Endothelial cell (in vitro differentiated cells): Measurements from ENCODE around the gene PPP1R1B. TPM values are rescaled to one million over a fixed set of nuclear protein-coding genes. Genes with fewer than 3 reads are reported as not detected.

Experiments
- DNase-seq: peaks from one replicate; pipeline ENCODE4 v3.0.0; 2021; ENCODE audit warnings: low spot score
- H3K27ac Mint-ChIP-seq: one replicate; pipeline ENCODE4 v1.8.0; 2021; ENCODE audit warnings: mixed read lengths, inconsistent platforms; ENCODE audit not compliant: unreplicated experiment
- H3K27me3 Mint-ChIP-seq: one replicate; pipeline ENCODE4 v1.8.0; 2021; ENCODE audit warnings: mild to moderate bottlenecking, moderate library complexity, mixed read lengths, inconsistent platforms; ENCODE audit not compliant: unreplicated experiment
- H3K36me3 Mint-ChIP-seq: one replicate; pipeline ENCODE4 v1.8.0; 2021; ENCODE audit warnings: mild to moderate bottlenecking, low read depth, mixed read lengths, inconsistent platforms; ENCODE audit not compliant: unreplicated experiment
- H3K4me1 Mint-ChIP-seq: one replicate; pipeline ENCODE4 v1.8.0; 2021; ENCODE audit warnings: mild to moderate bottlenecking, mixed read lengths, inconsistent platforms; ENCODE audit not compliant: unreplicated experiment
- H3K4me3 Mint-ChIP-seq: one replicate; pipeline ENCODE4 v1.8.0; 2021; ENCODE audit warnings: mild to moderate bottlenecking, mixed read lengths, inconsistent platforms; ENCODE audit not compliant: unreplicated experiment
- H3K9me3 Mint-ChIP-seq: one replicate; pipeline ENCODE4 v1.8.0; 2021; ENCODE audit warnings: mixed read lengths, inconsistent platforms; ENCODE audit not compliant: unreplicated experiment
- CTCF ChIP-seq: fragments of 200-600 bp; sonication (generic); IDR thresholded peaks from one replicate; pipeline ENCODE4 v1.5.0; 2021; ENCODE audit warnings: antibody characterized with exemption; ENCODE audit not compliant: unreplicated experiment
- total RNA-seq: library from RNA; stranded (reverse); fragmentation: NEBNext Ultra II Directional; extraction: Animal tissue kit (Norgen Biotek cat#: 25700); gene quantifications from one replicate; pipeline ENCODE4 v1.2.1, GENCODE V29; 2021; ENCODE audit not compliant: unreplicated experiment

PPP1R1B gene
- total RNA-seq, 1 donor from 2014 or later = not detected

- Mint-ChIP-seq H3K4me3 (no peak overlapping the region), H3K9me3 (no peaks in the 10 kb centered on the region), H3K27ac (no peak overlapping the region), H3K27me3 (peaks cover 16% of the 10 kb centered on the region), H3K4me1 (no peaks in the 10 kb centered on the region), H3K36me3 (peaks cover 7% of the 10 kb centered on the region)
- no peak for DNase-seq
- TF ChIP-seq CTCF = no peak
These were observed 36.6 kb downstream of the PPP1R1B start for GRCh38 chr17:39663340-39663687.

GRCh38 chr17:39663688-39664580 is 37.2 kb downstream of the PPP1R1B start:
- Mint-ChIP-seq H3K36me3 (peaks cover 7% of the 10 kb centered on the region), H3K27me3 (peaks cover 19% of the 10 kb centered on the region), H3K4me3 (no peak overlapping the region), H3K9me3 (no peaks in the 10 kb centered on the region), H3K4me1 (peaks cover 4% of the 10 kb centered on the region), H3K27ac (no peak overlapping the region)
- TF ChIP-seq CTCF = no peak
- DNase-seq = peak; percentile 33

- no peak within 1 kb of the TSS for H3K27ac Mint-ChIP-seq
- no peak for DNase-seq
- H3K4me3 Mint-ChIP-seq = no peak within 1 kb of the TSS
- H3K36me3 Mint-ChIP-seq = peaks cover 7% of the 10 kb centered on the region
- no peak for TF ChIP-seq CTCF
- peaks cover 4% of the 10 kb centered on the region for H3K4me1 Mint-ChIP-seq
- no peaks in the 10 kb centered on the region for H3K9me3 Mint-ChIP-seq
- peaks cover 24% of the 10 kb centered on the region for H3K27me3 Mint-ChIP-seq
These were observed 38.1 kb downstream of the PPP1R1B start, which contains the start of gene TCAP for GRCh38 chr17:39664581-39665561. TCAP (plus strand) TSS chr17:39665349; CDS start chr17:39665360, 11 bp downstream.

- no peak overlapping the region for H3K27ac Mint-ChIP-seq
- no peak for DNase-seq
- peaks cover 10% of the 10 kb centered on the region for H3K36me3 Mint-ChIP-seq
- H3K4me3 Mint-ChIP-seq = no peak overlapping the region
- peaks cover 4% of the 10 kb centered on the region for H3K4me1 Mint-ChIP-seq
- peaks cover 24% of the 10 kb centered on the region for H3K27me3 Mint-ChIP-seq
- no peaks in the 10 kb centered on the region for H3K9me3 Mint-ChIP-seq
- no peak for TF ChIP-seq CTCF
These were observed 39.0 kb downstream of the PPP1R1B start for GRCh38 chr17:39665642-39666224.
